DOHH2 (cell line): Measurements from ENCODE around the gene NOL8.

Experiments used
- EZH2phosphoT487 ChIP-seq: fragments of 200-600 bp; sonication (generic); IDR thresholded peaks from 2 replicates; pipeline ENCODE4 v1.6.1; 2017; ENCODE audit warnings: borderline replicate concordance, mild to moderate bottlenecking, antibody characterized with exemption, low read length, moderate library complexity, mixed read lengths
- TF ChIP-seq, protein P1 (sequence below): fragments of 200-600 bp; sonication (generic); IDR thresholded peaks from one replicate; pipeline ENCODE4 v1.5.1; 2014; ENCODE audit warnings: antibody characterized with exemption, mild to moderate bottlenecking, low read depth, low read length; ENCODE audit not compliant: poor library complexity, severe bottlenecking

DNA sequence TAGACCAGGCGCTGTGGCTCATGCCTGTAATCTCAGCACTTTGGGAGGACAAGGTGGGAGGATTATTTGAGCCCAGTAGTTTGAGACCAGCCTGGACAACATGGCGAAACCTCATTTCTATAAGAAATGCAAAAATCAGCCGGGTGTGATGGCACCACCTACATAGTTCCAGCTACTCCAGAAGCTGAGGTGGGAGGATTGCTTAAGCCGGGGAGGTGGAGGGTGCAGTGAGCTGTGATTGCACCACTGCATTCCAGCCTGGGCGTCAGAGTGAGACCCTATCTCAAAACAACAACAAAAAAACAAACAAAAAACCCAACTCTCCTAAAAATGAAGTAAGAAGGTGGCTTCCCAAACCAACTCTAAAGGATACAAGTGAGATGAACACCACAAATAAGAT is 54.6 kb downstream of the NOL8 start:
- TF ChIP-seq, protein P1, sequence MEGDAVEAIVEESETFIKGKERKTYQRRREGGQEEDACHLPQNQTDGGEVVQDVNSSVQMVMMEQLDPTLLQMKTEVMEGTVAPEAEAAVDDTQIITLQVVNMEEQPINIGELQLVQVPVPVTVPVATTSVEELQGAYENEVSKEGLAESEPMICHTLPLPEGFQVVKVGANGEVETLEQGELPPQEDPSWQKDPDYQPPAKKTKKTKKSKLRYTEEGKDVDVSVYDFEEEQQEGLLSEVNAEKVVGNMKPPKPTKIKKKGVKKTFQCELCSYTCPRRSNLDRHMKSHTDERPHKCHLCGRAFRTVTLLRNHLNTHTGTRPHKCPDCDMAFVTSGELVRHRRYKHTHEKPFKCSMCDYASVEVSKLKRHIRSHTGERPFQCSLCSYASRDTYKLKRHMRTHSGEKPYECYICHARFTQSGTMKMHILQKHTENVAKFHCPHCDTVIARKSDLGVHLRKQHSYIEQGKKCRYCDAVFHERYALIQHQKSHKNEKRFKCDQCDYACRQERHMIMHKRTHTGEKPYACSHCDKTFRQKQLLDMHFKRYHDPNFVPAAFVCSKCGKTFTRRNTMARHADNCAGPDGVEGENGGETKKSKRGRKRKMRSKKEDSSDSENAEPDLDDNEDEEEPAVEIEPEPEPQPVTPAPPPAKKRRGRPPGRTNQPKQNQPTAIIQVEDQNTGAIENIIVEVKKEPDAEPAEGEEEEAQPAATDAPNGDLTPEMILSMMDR: no peak
- TF ChIP-seq EZH2phosphoT487: no peak
